HG02870 (cell line): ENCODE results near the gene DNASE1L2.
A peak's percentile ranks its signal among the peaks of the same experiment; 100 is the strongest.
"Not testable (repeated sequence)": the region's sequence is repeated elsewhere in the genome, so short reads cannot be mapped to it uniquely, and the experiment has no call there.

Source experiments
- ATAC-seq: cut with Tn5 transposase; IDR thresholded peaks from one replicate; pipeline ENCODE4 v1.9.1; 2021; ENCODE audit warnings: mild to moderate bottlenecking, moderate library complexity; ENCODE audit not compliant: unreplicated experiment

The DNASE1L2 gene

GRCh38 chr16:2203119-2203688 is 33.0 kb upstream of the DNASE1L2 start:
- not testable (repeated sequence) for ATAC-seq

DNA sequence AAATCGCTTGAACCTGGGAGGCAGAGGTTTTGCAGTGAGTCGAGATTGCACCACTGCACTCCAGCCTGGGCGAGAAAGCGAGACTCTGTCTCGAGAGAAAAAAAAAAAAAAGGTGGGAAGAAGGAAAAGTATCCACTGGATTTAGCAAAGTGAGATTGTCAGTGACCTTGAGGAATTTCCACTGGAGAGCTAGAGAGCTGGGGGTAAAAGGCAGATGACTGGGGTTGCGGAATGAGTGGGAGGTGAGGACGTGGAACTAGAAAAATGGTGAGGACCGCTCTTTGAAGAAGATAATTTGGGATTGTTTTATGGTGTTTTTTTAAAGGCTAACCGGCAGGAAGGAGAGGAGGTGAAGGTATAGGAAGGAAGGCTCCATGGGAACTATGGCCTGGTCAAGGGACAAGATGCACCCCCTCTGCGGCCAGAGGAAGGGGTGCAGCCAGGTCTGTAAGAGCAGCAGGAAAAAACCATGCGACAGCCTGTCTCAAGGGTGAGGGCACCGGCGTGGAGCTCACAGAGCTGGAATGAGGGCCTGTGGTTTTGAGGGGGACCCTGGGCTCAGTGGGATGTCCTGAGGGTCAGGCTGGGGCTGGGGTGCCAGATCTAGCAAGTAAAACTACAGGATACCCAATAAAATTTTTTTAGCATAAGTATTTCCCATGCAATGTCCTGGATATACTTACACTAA is 31.7 kb upstream of the DNASE1L2 start:
- ATAC-seq, result no peak

DNA sequence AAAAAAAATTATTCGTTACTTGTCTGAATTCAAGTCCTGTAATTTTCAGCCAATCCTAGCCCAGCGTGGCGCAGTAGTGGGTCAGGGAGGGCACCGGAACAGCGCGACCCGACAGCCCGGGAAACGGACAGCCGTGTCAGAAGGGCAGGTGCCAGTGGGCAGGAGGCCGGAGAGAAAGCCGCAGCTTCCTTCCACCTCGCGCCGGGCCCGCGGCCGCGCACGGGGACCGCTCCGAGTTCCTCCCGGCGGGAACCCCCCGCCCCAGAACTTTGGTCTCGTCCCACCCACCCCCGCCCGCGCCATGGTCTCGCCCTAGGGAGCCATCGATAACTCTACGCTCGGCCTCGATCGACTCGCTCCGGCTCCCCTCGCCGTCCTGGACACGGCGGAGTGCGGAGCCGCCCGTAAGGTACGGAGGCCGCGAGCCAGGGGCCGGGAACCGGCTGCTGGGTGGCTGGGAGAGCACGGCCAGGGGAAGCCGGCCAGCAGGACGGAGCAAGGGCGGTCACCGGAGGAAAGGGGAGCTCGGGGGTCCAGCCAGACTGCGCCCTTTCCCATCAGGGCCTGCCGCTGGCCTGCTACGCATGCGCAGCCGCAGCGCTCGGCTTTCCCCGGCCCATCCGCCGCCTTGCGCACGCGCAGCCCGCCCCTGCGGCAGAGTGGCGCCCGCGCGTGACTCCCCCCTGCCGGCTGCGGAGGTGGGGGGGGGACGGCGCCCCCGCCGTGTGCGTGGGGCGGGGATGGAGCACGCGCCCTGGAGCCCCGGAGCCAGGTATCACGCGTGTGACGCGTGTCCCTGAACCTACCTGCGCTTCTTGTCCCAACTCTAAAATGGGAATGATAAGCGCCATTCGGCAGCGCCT is 30.9 kb upstream of the DNASE1L2 start, which contains the start of gene MLST8:
MLST8 (plus strand) TSS at position 351 of the 863 bp plus-strand sequence. CDS start 632 bp downstream, outside the sequence.
- ATAC-seq, result peak; percentile 74

- no peak for ATAC-seq
These were observed 30.3 kb upstream of the DNASE1L2 start for GRCh38 chr16:2205967-2206313.

- ATAC-seq, result no peak
These were observed 29.8 kb upstream of the DNASE1L2 start for GRCh38 chr16:2206420-2206779.

- no peak for ATAC-seq
These were observed 29.3 kb upstream of the DNASE1L2 start for GRCh38 chr16:2206780-2207433.

DNA sequence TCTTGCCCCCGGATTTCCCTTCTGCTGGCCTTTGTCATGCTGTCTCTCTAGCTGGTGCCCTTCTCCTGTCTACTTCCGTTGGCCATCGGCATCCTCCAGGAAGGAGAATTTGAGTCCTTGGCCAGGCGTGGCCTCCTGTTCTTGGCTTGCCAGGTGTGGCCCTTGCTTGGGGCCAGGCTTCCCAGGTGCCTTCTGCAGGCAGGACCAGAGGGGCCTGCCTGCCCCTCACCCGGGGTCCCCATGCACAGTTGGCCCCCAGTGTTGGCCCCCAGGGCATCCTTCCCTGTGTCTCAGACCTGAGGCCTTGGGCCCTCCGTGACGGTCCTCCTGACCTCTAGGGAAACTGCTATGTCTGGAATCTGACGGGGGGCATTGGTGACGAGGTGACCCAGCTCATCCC is 28.4 kb upstream of the DNASE1L2 start:
- ATAC-seq, result no peak

- no peak for ATAC-seq
These were observed 27.9 kb upstream of the DNASE1L2 start for GRCh38 chr16:2208308-2208707.

- no peak for ATAC-seq
These were observed 27.5 kb upstream of the DNASE1L2 start for GRCh38 chr16:2208772-2209171.

GRCh38 chr16:2209258-2210008 is 26.8 kb upstream of the DNASE1L2 start:
- no peak for ATAC-seq

GRCh38 chr16:2210009-2210332 is 26.3 kb upstream of the DNASE1L2 start:
- ATAC-seq, result no peak

- no peak for ATAC-seq
These were observed 25.6 kb upstream of the DNASE1L2 start, which contains the start of gene BRICD5 for GRCh38 chr16:2210386-2211365. Gene BRICD5 (minus strand): TSS chr16:2210863. CDS start chr16:2210833, 30 bp downstream.

- no peak for ATAC-seq
These were observed 24.3 kb upstream of the DNASE1L2 start for GRCh38 chr16:2211923-2212347.

DNA sequence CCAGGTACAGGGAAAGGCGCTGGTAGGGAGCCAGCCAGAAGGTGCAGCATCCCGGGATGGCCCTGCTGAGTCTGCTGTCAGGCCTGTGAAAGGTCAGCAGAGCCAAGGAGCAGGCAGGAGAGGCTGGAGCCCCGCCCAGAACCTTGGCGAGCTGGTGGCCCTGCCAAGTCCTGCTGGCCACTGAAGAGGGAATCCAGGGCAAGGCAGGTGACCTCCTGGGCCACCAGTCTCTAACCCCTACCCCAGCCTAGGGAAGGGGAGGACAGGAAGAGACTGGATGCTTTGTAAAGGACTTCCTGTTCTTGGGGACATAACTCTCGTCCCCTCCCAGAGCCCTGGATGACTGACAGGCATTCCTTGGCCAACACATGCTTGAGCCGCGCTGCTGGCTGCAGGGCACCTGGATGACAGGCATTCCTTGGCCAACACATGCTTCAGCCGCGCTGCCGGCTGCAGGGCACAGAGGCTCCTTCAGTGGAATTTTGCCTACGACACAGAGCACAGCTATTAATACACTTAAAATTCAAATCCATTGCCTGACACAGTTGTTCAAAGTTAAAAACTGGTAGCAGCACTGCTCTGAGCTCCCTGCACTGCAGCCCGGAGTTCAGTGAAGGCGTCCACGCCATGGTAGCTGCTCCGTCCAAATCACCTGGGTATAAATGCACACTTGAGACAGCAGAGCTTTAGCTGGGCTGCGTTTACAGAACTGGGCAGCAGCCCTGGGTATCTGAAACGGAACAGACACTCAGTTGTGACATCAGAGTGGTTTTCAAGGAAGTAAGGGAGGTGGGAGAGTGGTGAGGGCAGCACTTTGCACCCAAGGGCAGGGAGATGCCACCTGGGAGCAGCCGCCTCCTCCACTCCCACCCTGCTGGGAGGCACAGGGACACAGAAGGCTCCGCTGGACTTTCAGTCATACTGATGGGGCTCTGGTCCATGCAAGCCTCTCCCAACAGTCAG is 23.6 kb upstream of the DNASE1L2 start:
- ATAC-seq, result no peak

DNA sequence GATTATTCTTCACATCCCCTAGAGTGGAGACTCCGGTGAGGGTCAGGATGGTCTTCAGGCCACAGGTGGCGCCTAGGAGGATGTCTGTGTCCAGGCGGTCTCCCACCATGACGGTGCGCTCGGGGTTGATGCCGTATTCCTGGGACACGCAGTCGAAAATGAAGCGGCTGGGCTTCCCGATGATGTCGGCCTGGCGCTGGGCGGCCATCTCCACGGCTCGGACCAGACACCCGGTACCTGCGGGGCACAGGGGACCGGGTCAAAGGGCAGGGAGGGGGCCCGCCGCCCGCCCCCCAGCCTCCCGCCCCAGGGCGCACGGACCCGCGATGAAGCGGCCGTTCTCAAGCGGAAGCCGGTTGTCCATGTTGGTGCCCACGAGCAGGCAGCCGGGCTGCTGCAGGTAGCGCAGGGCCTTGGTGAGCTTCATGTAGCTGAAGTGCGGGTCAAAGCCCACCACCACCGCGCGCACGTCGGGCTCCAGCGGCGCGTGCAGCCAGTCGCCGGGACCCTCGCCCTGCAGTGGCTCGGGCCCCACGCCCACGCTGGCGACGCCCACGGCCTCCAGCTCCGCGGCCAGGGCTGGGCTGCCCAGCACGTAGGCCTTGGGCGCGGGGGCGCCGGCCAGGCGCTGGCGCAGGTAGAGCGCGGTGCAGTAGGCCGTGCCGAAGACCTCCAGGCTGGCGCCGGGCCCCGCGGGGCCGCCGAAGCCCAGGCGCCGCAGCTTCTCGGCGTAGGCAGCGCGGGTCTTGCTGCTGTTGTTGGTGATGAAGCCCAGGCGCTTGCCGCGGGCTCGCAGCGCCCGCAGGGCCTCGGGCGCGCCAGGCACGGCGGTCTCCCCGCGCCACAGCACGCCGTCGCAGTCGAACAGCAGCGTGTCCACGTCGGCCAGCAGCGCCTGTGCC is 22.2 kb upstream of the DNASE1L2 start:
- peak; percentile 8 for ATAC-seq

- ATAC-seq, result peak; percentile 85
These were observed 21.6 kb upstream of the DNASE1L2 start, which contains the start of gene PGP for GRCh38 chr16:2214719-2214968. Gene PGP (minus strand): TSS chr16:2214840. CDS start chr16:2214777, 63 bp downstream.

DNA sequence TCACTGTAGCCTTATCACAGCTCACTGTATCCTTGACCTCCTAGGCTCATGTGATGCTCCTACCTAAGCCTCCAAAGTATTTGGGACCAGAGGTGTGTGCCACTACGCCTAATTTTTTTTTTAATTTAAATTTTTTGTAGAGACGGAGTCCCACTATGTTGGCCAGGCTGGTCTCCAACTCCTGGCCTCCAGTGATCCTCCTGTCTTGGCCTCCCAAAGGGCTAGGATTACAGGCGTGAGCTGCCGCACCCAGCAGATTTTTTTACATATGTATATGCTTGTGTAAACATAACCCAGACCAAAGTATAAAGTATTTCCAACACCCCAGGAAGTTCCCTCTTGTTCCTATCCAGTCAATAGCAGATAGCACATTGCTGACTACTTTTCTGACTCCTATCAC is 19.9 kb upstream of the DNASE1L2 start:
- ATAC-seq, result no peak
